ENCODE measurements around the gene WDFY2.

DNA sequence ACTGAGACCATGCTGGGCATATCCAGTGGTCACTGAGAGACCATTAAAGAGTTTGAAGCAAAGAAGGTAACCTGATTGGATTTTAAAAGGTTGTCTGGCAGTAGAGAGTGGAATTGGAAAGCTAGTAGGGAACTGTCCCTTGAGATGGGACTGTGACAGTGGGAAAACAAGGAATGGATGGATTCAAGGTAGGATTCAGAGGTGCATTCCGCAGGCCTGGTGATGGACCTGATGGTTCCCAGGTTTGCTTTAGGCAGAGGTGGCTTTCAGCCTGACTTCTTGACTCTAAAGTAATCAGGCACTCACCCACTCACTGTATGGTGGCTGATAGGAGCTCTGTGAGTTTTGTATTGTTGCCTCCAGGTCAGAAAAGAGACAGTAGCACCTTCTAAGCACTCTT lies 146.7 kb downstream of the WDFY2 start:
- TF ChIP-seq U2AF2 (IDR thresholded peaks at IDR 0.05; ENCODE audit: low read depth, low read length) (no peak), MATR3 (CRISPR knock-in tag; IDR thresholded peaks at IDR 0.05) (no peak), SP1 (IDR thresholded peaks at IDR 0.05) (no peak), SP1 (CRISPR knock-in tag; IDR thresholded peaks at IDR 0.05) (no peak), POLR2A (IDR thresholded peaks at IDR 0.05; ENCODE audit: insufficient read depth in 1 of 2, low read depth in 2 of 2, low read length in 2 of 2) (no peak), ADNP (CRISPR knock-in tag; IDR thresholded peaks at IDR 0.05) (no peak), FOXM1 (CRISPR knock-in tag; IDR thresholded peaks at IDR 0.05) (no peak), TAF15 (IDR thresholded peaks at IDR 0.05; ENCODE audit: low read depth, low read length, poor library complexity, severe bottlenecking) (no peak), PTBP1 (IDR thresholded peaks at IDR 0.05; ENCODE audit: low read depth, low read length, poor library complexity, severe bottlenecking) (no peak), RBAK (CRISPR knock-in tag; IDR thresholded peaks at IDR 0.05) (no peak), SMC3 (IDR thresholded peaks at IDR 0.05; ENCODE audit: low read length) (no peak)

Measured in HepG2 (cell line).